Nucleus accumbens (tissue), 56 donors: ENCODE data around the gene PRTN3.

Source experiments
- DNase-seq, 56 donors: peaks; one replicate each; lab custom pipeline; 2025; lab: John Stamatoyannopoulos, UW

PRTN3 gene

DNA sequence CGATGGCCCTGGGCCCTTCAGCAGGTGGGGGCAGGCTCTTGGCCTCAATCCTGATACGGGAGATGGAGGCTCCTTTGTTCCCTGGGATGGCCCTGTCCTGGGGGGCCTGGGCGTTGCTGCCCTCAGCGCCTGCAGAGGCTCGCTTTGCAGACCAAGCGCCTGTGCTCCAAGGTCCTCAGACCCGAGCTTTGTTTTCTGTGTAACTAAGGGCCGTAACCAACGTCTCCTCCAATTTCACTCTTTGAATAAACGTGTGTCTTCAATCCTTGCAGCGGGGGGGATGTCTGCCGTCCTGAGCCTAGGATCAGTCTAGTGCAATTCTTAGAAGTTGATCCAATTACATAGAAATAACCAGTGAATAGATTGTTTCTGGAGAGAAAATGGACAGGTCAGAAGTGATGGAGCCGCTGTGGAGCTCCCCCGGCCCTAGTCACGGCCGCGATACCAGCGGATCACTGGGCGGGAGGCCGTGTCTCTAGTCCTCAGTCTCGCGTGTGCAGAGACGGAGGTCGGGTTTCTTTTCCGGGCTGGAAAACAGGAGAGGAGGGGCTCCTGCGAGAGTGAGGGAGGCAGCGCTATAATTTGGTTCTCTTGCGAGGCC lies 38.2 kb upstream of the PRTN3 start:
- no peak for DNase-seq

- DNase-seq, result no peak
Measured at GRCh38 chr19:803099-803561, 37.7 kb upstream of the PRTN3 start.

- no peak for DNase-seq
Measured at GRCh38 chr19:803686-804418, 36.9 kb upstream of the PRTN3 start.

- DNase-seq, result no peak
Measured at GRCh38 chr19:804419-805165, 36.2 kb upstream of the PRTN3 start.

- no peak for DNase-seq
Measured at GRCh38 chr19:805166-805551, 35.6 kb upstream of the PRTN3 start.

- DNase-seq, result no peak
Measured at GRCh38 chr19:805600-806550, 34.9 kb upstream of the PRTN3 start.

GRCh38 chr19:806815-807421 lies 33.9 kb upstream of the PRTN3 start:
- no peak for DNase-seq

GRCh38 chr19:807627-808422 lies 33.0 kb upstream of the PRTN3 start:
- no peak for DNase-seq

GRCh38 chr19:808423-808775 lies 32.4 kb upstream of the PRTN3 start:
- DNase-seq, result no peak

DNA sequence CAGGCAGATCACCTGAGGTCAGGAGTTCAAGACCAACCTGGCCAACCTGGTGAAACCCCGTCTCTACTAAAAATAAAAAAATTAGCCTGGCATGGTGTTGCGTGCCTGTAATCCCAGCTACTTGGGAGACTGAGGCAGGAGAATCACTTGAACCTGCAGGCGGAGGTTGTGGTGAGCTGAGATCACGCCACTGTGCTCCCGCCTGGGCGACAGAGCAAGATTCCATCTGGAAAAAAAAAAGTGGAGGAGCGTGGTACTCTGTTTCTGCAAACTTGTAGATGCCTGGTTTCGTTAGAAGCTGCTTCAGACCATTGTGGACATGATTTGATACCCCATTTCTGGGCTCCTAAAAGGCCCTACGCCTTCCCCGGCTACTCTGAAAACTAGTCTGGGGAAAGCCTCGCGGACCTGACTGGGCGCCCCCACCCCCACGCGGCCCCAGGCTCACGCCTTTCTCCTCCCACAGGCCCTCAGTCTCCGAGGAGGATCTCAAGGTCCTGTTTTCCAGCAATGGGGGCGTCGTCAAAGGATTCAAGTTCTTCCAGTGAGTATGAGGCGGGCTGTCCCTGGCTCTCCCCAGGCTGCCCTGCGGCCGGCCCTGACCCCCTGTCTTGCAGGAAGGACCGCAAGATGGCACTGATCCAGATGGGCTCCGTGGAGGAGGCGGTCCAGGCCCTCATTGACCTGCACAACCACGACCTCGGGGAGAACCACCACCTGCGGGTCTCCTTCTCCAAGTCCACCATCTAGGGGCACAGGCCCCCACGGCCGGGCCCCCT lies 30.5 kb upstream of the PRTN3 start:
- DNase-seq, result no peak

GRCh38 chr19:810883-811489 lies 29.8 kb upstream of the PRTN3 start:
- peak in 1 of 56 donors; percentile 20 for DNase-seq

- DNase-seq, result no peak
Measured at GRCh38 chr19:811506-812048, 29.2 kb upstream of the PRTN3 start.

DNA sequence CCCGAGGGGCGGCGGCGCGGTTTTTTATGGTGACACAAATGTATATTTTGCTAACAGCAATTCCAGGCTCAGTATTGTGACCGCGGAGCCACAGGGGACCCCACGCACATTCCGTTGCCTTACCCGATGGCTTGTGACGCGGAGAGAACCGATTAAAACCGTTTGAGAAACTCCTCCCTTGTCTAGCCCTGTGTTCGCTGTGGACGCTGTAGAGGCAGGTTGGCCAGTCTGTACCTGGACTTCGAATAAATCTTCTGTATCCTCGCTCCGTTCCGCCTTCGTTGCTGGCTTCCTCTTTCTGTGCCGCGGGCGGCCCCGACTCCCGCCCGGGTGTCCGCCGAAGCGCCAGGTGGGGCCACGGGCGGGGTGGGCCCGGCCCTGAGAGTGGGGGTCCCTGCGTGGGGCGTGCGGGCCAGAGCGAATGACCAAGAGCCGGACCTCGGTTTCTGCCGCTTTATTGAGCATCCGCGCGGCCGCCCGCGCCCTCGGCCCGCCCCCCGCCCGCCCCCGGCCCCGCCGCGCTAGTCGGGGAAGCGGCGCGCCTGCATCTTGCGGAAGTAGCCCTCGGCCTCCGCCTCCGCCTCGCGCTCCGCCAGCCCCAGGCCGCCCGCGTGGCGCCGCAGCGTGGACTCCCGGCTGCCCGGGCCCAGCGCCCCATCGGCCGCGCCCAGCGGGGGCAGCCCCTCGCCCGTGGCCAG lies 28.6 kb upstream of the PRTN3 start:
- DNase-seq, result no peak

- DNase-seq, result no peak
Measured at GRCh38 chr19:812747-813218, 28.0 kb upstream of the PRTN3 start.

DNA sequence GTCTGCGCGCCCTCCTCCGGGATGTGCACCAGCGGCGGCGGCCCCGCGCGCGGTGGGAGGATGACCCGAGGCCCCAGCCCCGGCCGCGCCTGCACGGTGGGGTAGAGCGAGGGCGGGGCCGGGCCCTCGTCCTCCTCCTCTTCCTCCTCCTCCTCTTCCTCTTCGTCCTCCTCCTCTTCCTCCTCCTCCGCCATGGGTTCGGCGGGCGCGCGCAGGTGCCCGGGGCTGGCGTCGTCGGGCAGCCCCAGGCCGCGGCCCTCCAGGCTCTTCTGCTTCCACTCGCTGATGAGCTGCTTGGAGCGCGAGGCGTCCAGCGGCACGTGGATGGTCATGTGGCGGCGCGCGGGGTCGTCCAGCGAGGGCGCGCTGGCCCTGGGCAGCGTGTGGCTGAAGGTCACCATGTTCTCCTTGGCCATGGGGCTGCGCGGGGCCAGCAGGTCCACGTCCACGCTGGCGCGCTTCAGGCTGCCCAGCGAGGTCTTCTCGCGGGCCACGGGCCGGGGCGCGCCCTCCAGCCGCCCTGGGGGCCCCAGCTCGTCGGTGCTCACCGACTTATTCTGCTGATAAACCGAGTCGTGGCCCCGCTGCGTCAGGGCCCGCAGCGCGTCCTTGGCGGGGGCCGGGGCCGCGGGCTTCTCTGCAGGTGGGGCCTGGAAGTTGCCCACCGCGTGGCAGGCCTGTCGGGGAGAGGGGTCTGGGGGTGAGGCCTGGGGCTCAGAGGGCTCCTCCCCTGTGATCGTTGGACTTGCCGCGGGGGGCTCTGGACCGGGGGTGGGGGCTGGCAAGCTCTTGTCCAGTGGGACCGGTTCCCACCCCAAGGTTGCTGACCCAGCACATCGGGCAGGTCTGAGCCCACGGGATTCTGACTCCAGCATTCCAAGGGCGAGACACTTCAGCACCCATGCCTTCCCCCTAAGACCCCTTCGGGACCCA lies 27.3 kb upstream of the PRTN3 start:
- DNase-seq, result no peak
